ENCODE data around the gene ADAMTSL1. TPM values are rescaled to one million over a fixed set of nuclear protein-coding genes. Genes with fewer than 3 reads are reported as not detected.

Gene ADAMTSL1
- total and polyA plus RNA-seq, 9 of the 15 experiments (the other 6 are each of a cell fraction or from before 2014, with no cell fraction given): 0.01 TPM; not detected in 8

DNA sequence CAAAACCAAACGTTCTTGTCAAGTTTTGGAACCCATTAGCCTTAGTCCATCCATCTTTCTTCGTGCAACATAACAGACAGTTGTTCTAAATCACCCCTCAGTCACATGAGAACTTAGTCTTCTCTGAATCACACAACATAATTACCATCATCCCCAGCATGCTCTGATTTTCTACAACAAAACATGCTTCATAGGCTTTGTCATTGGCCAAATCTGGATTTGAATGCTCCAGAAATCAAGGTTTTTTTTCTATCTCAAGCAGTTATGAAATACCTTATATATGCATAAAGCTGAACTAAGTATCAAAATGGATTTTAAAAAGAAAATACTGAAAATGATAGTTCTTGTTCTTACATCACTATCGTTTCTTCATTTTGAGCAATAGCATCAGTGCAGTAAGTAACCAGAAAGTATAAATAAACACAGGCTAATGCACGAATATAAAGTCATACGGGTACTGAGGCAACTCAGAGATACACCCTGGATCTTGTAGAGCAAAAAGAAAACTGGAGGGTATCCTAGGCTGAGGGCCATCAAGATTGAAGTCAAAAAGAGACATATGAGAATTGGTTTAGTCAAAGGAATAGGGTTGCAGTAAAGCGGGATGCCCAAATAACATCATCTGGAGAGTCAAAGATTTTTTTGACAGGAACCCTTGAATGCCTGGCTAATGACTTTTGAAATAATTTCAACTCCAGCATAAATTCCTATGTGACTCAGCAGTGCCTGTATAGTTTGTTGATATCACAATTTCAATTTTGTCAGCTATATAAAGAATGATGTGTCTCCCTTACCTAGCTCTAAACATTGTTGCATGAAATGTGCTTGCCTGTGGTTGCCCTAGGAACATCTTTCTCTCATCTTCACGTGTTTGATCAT, 164.7 kb downstream of the ADAMTSL1 start:
- Histone ChIP-seq H3K9me3 (replicated peaks; ENCODE audit: control insufficient read depth, insufficient read depth, low read depth, low read length) (no peaks in the 10 kb centered on the region), H4K20me1 (replicated peaks; ENCODE audit: control insufficient read depth, insufficient read depth, low read length) (no peaks in the 10 kb centered on the region), H3K9me1 (ENCODE audit: control insufficient read depth, insufficient read depth, low read length) (no peaks in the 10 kb centered on the region), H3K79me2 (ENCODE audit: control insufficient read depth, insufficient read depth, low read length) (no peaks in the 10 kb centered on the region), H3K27ac (ENCODE audit: extremely low read depth, low read depth, low read length) (no peak overlapping the region), H3K4me3 (no peak overlapping the region), H2AFZ (ENCODE audit: low read depth, low read length) (no peak overlapping the region), H3K4me2 (ENCODE audit: insufficient read depth, low read length) (no peak overlapping the region), H3K27me3 (ENCODE audit: control insufficient read depth in 2 of 2, insufficient read depth in 2 of 2, low read length in 2 of 2) (no peaks in the 10 kb centered on the region), H3K9ac (ENCODE audit: insufficient read depth in 1 of 2, low read depth in 2 of 2, low read length in 2 of 2) (no peak overlapping the region), H3K36me3 (ENCODE audit: control insufficient read depth, insufficient read depth, low read length) (no peaks in the 10 kb centered on the region), H3K4me1 (replicated peaks in 1 of 2; ENCODE audit: control insufficient read depth in 2 of 2, insufficient read depth in 2 of 2, low read length in 2 of 2) (no peaks in the 10 kb centered on the region)
- ATAC-seq (no peak), DNase-seq (ENCODE audit: extremely low read depth in 1 of 4, low spot score in 3 of 4) (no peak), FAIRE-seq (no peak)
- POLR2A ChIA-PET: no interaction called here
- in situ Hi-C loops (cut with MboI): no loop called here
- intact Hi-C loops (cut with micrococcal nuclease): no loop called here
- 0% methylated on average over 7 of the region's 7 CpGs for WGBS (ENCODE audit: insufficient coverage, low coverage, missing lambda C conversion rate)
- TF ChIP-seq ZKSCAN1 (IDR thresholded peaks at IDR 0.05; ENCODE audit: low read depth, low read length): no peak
- CTCF ChIA-PET (ENCODE audit: low intra/inter-chr PET ratio): no interaction called here
- no TSS peak for BruUV-seq (replicated peaks)

DNA sequence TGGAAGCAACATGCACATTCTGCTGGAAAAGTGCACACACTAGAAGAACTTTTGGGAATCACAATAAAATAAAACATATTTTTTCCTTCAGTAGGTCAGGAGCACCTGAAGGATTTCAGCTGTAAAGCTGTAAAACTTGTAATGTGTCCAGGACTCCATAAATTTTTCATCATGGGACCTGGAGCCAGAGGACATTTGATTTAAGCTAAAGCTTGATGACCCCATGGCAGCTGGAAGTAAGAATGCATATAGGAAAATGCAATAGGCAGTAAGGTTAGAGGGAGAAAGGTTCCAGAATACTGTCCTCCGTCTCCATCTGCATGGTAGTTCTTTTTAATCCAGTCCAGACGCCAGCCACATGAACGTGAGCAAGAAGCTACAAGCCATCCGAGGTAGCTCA, 166.0 kb downstream of the ADAMTSL1 start:
- H3K4me1 ChIP-seq (replicated peaks in 1 of 2; ENCODE audit: control insufficient read depth in 2 of 2, insufficient read depth in 2 of 2, low read length in 2 of 2): no peaks in the 10 kb centered on the region
- intact Hi-C loops (cut with micrococcal nuclease) (no loop called here), in situ Hi-C loops (cut with MboI) (no loop called here)
- H3K9me1 ChIP-seq (ENCODE audit: control insufficient read depth, insufficient read depth, low read length): no peaks in the 10 kb centered on the region
- TF ChIP-seq CHCHD3 (CRISPR knock-in tag; IDR thresholded peaks at IDR 0.05) (no peak), ILF3 (IDR thresholded peaks at IDR 0.05; ENCODE audit: borderline replicate concordance) (no peak), SMARCC2 (IDR thresholded peaks at IDR 0.05; ENCODE audit: low read depth) (no peak)
- TF ChIP-seq, protein P1, sequence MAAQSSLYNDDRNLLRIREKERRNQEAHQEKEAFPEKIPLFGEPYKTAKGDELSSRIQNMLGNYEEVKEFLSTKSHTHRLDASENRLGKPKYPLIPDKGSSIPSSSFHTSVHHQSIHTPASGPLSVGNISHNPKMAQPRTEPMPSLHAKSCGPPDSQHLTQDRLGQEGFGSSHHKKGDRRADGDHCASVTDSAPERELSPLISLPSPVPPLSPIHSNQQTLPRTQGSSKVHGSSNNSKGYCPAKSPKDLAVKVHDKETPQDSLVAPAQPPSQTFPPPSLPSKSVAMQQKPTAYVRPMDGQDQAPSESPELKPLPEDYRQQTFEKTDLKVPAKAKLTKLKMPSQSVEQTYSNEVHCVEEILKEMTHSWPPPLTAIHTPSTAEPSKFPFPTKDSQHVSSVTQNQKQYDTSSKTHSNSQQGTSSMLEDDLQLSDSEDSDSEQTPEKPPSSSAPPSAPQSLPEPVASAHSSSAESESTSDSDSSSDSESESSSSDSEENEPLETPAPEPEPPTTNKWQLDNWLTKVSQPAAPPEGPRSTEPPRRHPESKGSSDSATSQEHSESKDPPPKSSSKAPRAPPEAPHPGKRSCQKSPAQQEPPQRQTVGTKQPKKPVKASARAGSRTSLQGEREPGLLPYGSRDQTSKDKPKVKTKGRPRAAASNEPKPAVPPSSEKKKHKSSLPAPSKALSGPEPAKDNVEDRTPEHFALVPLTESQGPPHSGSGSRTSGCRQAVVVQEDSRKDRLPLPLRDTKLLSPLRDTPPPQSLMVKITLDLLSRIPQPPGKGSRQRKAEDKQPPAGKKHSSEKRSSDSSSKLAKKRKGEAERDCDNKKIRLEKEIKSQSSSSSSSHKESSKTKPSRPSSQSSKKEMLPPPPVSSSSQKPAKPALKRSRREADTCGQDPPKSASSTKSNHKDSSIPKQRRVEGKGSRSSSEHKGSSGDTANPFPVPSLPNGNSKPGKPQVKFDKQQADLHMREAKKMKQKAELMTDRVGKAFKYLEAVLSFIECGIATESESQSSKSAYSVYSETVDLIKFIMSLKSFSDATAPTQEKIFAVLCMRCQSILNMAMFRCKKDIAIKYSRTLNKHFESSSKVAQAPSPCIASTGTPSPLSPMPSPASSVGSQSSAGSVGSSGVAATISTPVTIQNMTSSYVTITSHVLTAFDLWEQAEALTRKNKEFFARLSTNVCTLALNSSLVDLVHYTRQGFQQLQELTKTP (IDR thresholded peaks at IDR 0.05; ENCODE audit: low read depth in 1 of 2, partially characterized antibody in 2 of 2): no peak
- ATAC-seq (no peak), DNase-seq (ENCODE audit: extremely low read depth in 1 of 4, low spot score in 3 of 4) (no peak), FAIRE-seq (no peak)
- H3K27me3 ChIP-seq (ENCODE audit: control insufficient read depth in 2 of 2, insufficient read depth in 2 of 2, low read length in 2 of 2): no peaks in the 10 kb centered on the region
- no peaks in the 10 kb centered on the region for H3K36me3 ChIP-seq (ENCODE audit: control insufficient read depth, insufficient read depth, low read length)
- no peaks in the 10 kb centered on the region for H3K79me2 ChIP-seq (ENCODE audit: control insufficient read depth, insufficient read depth, low read length)
- H4K20me1 ChIP-seq (replicated peaks; ENCODE audit: control insufficient read depth, insufficient read depth, low read length): no peaks in the 10 kb centered on the region
- no peaks in the 10 kb centered on the region for H3K9me3 ChIP-seq (replicated peaks; ENCODE audit: control insufficient read depth, insufficient read depth, low read depth, low read length)
- no peak overlapping the region for H3K27ac ChIP-seq (ENCODE audit: extremely low read depth, low read depth, low read length)
- 2% methylated on average over 4 of the region's 4 CpGs for WGBS (ENCODE audit: insufficient coverage, low coverage, missing lambda C conversion rate)
- no peak overlapping the region for H3K4me3 ChIP-seq
- no peak overlapping the region for H3K4me2 ChIP-seq (ENCODE audit: insufficient read depth, low read length)
- no peak overlapping the region for H2AFZ ChIP-seq (ENCODE audit: low read depth, low read length)
- ChIA-PET CTCF (ENCODE audit: low intra/inter-chr PET ratio) (no interaction called here), POLR2A (no interaction called here)
- H3K9ac ChIP-seq (ENCODE audit: insufficient read depth in 1 of 2, low read depth in 2 of 2, low read length in 2 of 2): no peak overlapping the region
- no TSS peak for BruUV-seq (replicated peaks)

Measured in K562 (cell line).